Sigmoid colon (tissue), 4 donors: Measurements from ENCODE around the gene CDKAL1.

Source experiments
- CTCF ChIP-seq, 4 experiments: fragments of 450-650 bp in 3 of 4; fragments of 200-600 bp in 1 of 4; IDR thresholded peaks; one replicate each; pipeline ENCODE4 v1.5.1; 2016 to 2019; ENCODE audit warnings: antibody characterized with exemption in 4 of 4, mild to moderate bottlenecking in 3 of 4, moderate library complexity in 2 of 4
- EP300 ChIP-seq, 4 donors: sonication (generic); formaldehyde crosslinking; IDR thresholded peaks; one replicate each; pipeline ENCODE4 v1.6.1; 2017; ENCODE audit warnings: antibody characterized with exemption in 4 of 4
- POLR2A ChIP-seq, 2 donors: fragments of 450-650 bp; IDR thresholded peaks; one replicate each; pipeline ENCODE4 v1.6.1; 2016; ENCODE audit warnings: antibody characterized with exemption in 2 of 2, mild to moderate bottlenecking in 2 of 2, moderate library complexity in 2 of 2
- POLR2AphosphoS5 ChIP-seq, 4 donors: sonication (generic); formaldehyde crosslinking; IDR thresholded peaks; one replicate each; pipeline ENCODE4 v1.6.1; 2017; ENCODE audit warnings: antibody characterized with exemption in 4 of 4

- TF ChIP-seq EP300 (IDR thresholded peaks at IDR 0.05) (no peak), POLR2AphosphoS5 (IDR thresholded peaks at IDR 0.05) (no peak), CTCF (IDR thresholded peaks at IDR 0.05) (no peak), POLR2A (IDR thresholded peaks at IDR 0.05) (no peak)
These were observed 721.9 kb downstream of the CDKAL1 start for GRCh38 chr6:21256197-21256596.
